ENCODE data around the gene BARHL2. TPM values are rescaled to one million over a fixed set of nuclear protein-coding genes. Genes with fewer than 3 reads are reported as not detected.

Gene BARHL2
- total RNA-seq, 4 donors from 2014 or later = not detected

GRCh38 chr1:90753556-90753955 lies 36.5 kb upstream of the BARHL2 start:
- Histone ChIP-seq H3K4me1 (no peaks in the 10 kb centered on the region), H3K27me3 (peaks cover 11% of the 10 kb centered on the region), H3K9me3 (no peaks in the 10 kb centered on the region), H3K4me3 (no peak overlapping the region), H3K36me3 (no peaks in the 10 kb centered on the region), H3K27ac (no peak overlapping the region)
- no peak for DNase-seq (ENCODE audit: low spot score in 2 of 2)
- WGBS = 74% methylated on average over 1 of the region's 1 CpG
- TF ChIP-seq EP300 (IDR thresholded peaks at IDR 0.05) (no peak), POLR2A (IDR thresholded peaks at IDR 0.05) (no peak), POLR2AphosphoS5 (IDR thresholded peaks at IDR 0.05) (no peak), CTCF (IDR thresholded peaks at IDR 0.05) (no peak)

DNA sequence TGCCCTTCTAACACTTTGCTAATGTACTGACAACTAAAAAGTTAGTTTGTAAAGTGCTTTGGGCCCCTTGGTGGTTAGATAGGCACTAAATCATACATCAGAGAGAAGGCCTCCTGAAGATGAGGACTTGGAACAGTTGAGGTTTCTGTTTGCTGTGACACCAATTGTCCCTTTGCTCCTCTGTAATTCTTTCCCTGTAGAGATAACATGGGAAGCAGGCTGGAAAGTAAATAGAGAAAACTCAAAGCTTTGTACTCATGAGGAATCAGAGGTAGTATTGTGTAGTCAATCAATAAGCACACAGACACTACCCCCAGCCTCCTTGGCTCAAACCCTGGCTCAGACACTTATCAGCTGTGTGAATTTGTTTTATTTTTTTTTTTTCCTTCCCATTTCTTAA lies 31.6 kb upstream of the BARHL2 start:
- no peak for DNase-seq (ENCODE audit: low spot score in 2 of 2)
- H3K4me1 ChIP-seq = no peaks in the 10 kb centered on the region
- H3K36me3 ChIP-seq = no peaks in the 10 kb centered on the region
- H3K27ac ChIP-seq = no peak overlapping the region
- TF ChIP-seq CTCF (IDR thresholded peaks at IDR 0.05) (no peak), POLR2A (IDR thresholded peaks at IDR 0.05) (no peak), POLR2AphosphoS5 (IDR thresholded peaks at IDR 0.05) (no peak), EP300 (IDR thresholded peaks at IDR 0.05) (no peak)
- no peak overlapping the region for H3K4me3 ChIP-seq
- H3K9me3 ChIP-seq = no peaks in the 10 kb centered on the region
- H3K27me3 ChIP-seq = peaks cover 2% of the 10 kb centered on the region

- no peak for DNase-seq (ENCODE audit: low spot score in 2 of 2)
- no peaks in the 10 kb centered on the region for H3K9me3 ChIP-seq
- H3K4me3 ChIP-seq = no peak overlapping the region
- no peaks in the 10 kb centered on the region for H3K36me3 ChIP-seq
- H3K27ac ChIP-seq = no peak overlapping the region
- no peaks in the 10 kb centered on the region for H3K27me3 ChIP-seq
- no peaks in the 10 kb centered on the region for H3K4me1 ChIP-seq
- 85% methylated on average over 1 of the region's 1 CpG for WGBS
- TF ChIP-seq POLR2A (IDR thresholded peaks at IDR 0.05) (no peak), CTCF (IDR thresholded peaks at IDR 0.05) (no peak), POLR2AphosphoS5 (IDR thresholded peaks at IDR 0.05) (no peak), EP300 (IDR thresholded peaks at IDR 0.05) (no peak)
Observed at GRCh38 chr1:90746857-90747256, 29.8 kb upstream of the BARHL2 start.

GRCh38 chr1:90745972-90746371 lies 28.9 kb upstream of the BARHL2 start:
- Histone ChIP-seq H3K9me3 (no peaks in the 10 kb centered on the region), H3K27ac (no peak overlapping the region), H3K4me1 (no peaks in the 10 kb centered on the region), H3K4me3 (no peak overlapping the region), H3K27me3 (no peaks in the 10 kb centered on the region), H3K36me3 (no peaks in the 10 kb centered on the region)
- WGBS = 89% methylated on average over 2 of the region's 2 CpGs
- no peak for TF ChIP-seq CTCF (IDR thresholded peaks at IDR 0.05)
- TF ChIP-seq EP300 (IDR thresholded peaks at IDR 0.05) = no peak
- no peak for TF ChIP-seq POLR2AphosphoS5 (IDR thresholded peaks at IDR 0.05)
- no peak for TF ChIP-seq POLR2A (IDR thresholded peaks at IDR 0.05)
- no peak for DNase-seq (ENCODE audit: low spot score in 2 of 2)

GRCh38 chr1:90732136-90732535 lies 15.0 kb upstream of the BARHL2 start:
- DNase-seq (ENCODE audit: low spot score in 2 of 2) = no peak
- Histone ChIP-seq H3K4me3 (no peak overlapping the region), H3K9me3 (no peaks in the 10 kb centered on the region), H3K27ac (no peak overlapping the region), H3K4me1 (peaks cover 20% of the 10 kb centered on the region), H3K27me3 (peaks cover 88% of the 10 kb centered on the region), H3K36me3 (no peaks in the 10 kb centered on the region)
- TF ChIP-seq CTCF (IDR thresholded peaks at IDR 0.05) = no peak
- no peak for TF ChIP-seq EP300 (IDR thresholded peaks at IDR 0.05)
- TF ChIP-seq POLR2A (IDR thresholded peaks at IDR 0.05) = no peak
- WGBS = 47% methylated on average over 3 of the region's 3 CpGs

All from suprapubic skin (tissue), 4 donors.